Endothelial cell of umbilical vein (primary cell): ENCODE measurements around the gene CNIH4. TPM values are rescaled to one million over a fixed set of nuclear protein-coding genes. Genes with fewer than 3 reads are reported as not detected.

Experiments
- BruUV-seq: library from RNA; stranded (reverse); fragments of 400-500 nt; replicated peaks from 2 replicates; lab custom pipeline; 2021; lab: Mats Ljungman, UMichigan
- CTCF ChIA-PET: fragments of 300-600, 350-600 bp; sonication (Branson Sonifier 250); formaldehyde crosslinking; loops from one replicate; lab custom pipeline; 2021; ENCODE audit warnings: antibody characterized with exemption, inconsistent platforms; lab: Charles Lee
- POLR2A ChIA-PET: fragments of 300-600, 350-600 bp; sonication (Branson Sonifier 250); formaldehyde crosslinking; loops from one replicate; lab custom pipeline; 2021; ENCODE audit warnings: antibody characterized with exemption, inconsistent platforms; lab: Charles Lee
- DNase-seq: peaks from one replicate; pipeline ENCODE4 v3.0.0-alpha.2; 2011; ENCODE audit warnings: low read depth, low spot score
- FAIRE-seq: peaks from 2 replicates; lab custom pipeline; 2011; peaks lifted over from hg19 to GRCh38; lab: Jason Lieb, UNC
- H2AFZ ChIP-seq: 2 replicates; pipeline ENCODE4 v1.6.0; 2012; ENCODE audit warnings: low read depth, low read length, control low read depth, inconsistent platforms
- H3K27ac ChIP-seq: 2 replicates; pipeline ENCODE4 v1.5.1; 2011; ENCODE audit warnings: low read depth, mild to moderate bottlenecking, control low read depth, low read length, moderate library complexity; ENCODE audit not compliant: insufficient read depth
- H3K27me3 ChIP-seq, 2 experiments: 2 replicates each; pipeline versions ENCODE4 v1.6.0 to v1.6.1; 2011; ENCODE audit warnings: low read length in 2 of 2, mixed read lengths in 1 of 2; ENCODE audit not compliant: control insufficient read depth in 2 of 2, insufficient read depth in 2 of 2
- H3K36me3 ChIP-seq, 2 experiments: 2 replicates in 1 of 2; 3 replicates in 1 of 2; pipeline ENCODE4 v1.5.1; 2011; ENCODE audit warnings: low read length in 2 of 2, mild to moderate bottlenecking in 1 of 2, moderate library complexity in 1 of 2; ENCODE audit not compliant: control insufficient read depth in 2 of 2, insufficient read depth in 2 of 2; ENCODE audit errors: extremely low read depth in 1 of 2
- H3K4me1 ChIP-seq: 3 replicates; pipeline ENCODE4 v1.5.1; 2011; ENCODE audit warnings: mild to moderate bottlenecking, low read length; ENCODE audit not compliant: control insufficient read depth, insufficient read depth; ENCODE audit errors: extremely low read depth
- H3K4me2 ChIP-seq: 2 replicates; pipeline ENCODE4 v1.6.1; 2011; ENCODE audit warnings: low read length, control low read depth, mixed read lengths; ENCODE audit not compliant: insufficient read depth
- H3K4me3 ChIP-seq, 3 experiments: fragments of 200-600 bp in 1 of 3; sonication (generic), shearing (Covaris generic) in 1 of 3; replicated peaks in 1 of 3; 2 replicates each; pipeline ENCODE4 v1.5.1; 2011 to 2016; ENCODE audit warnings: control low read depth in 3 of 3, low read length in 3 of 3, mild to moderate bottlenecking in 2 of 3, inconsistent platforms in 1 of 3, low read depth in 1 of 3, moderate library complexity in 1 of 3; ENCODE audit not compliant: insufficient read depth in 1 of 3
- H3K79me2 ChIP-seq: 2 replicates; pipeline ENCODE4 v1.6.0; 2012; ENCODE audit warnings: low read length, inconsistent platforms; ENCODE audit not compliant: control insufficient read depth, insufficient read depth
- H3K9ac ChIP-seq: replicated peaks from 2 replicates; pipeline ENCODE3; 2011; ENCODE audit warnings: low read length, control low read depth; ENCODE audit not compliant: insufficient read depth; ENCODE audit errors: extremely low read depth
- H3K9me1 ChIP-seq: replicated peaks from 3 replicates; pipeline ENCODE4 v1.6.0; 2011; ENCODE audit warnings: mild to moderate bottlenecking, low read length; ENCODE audit not compliant: control insufficient read depth, insufficient read depth; ENCODE audit errors: extremely low read depth
- H3K9me3 ChIP-seq: replicated peaks from 2 replicates; pipeline ENCODE4 v1.5.1; 2012; ENCODE audit warnings: low read length, inconsistent platforms; ENCODE audit not compliant: control insufficient read depth, insufficient read depth
- H4K20me1 ChIP-seq: replicated peaks from 2 replicates; pipeline ENCODE3; 2011; ENCODE audit warnings: mild to moderate bottlenecking, low read length; ENCODE audit not compliant: control insufficient read depth, insufficient read depth; ENCODE audit errors: extremely low read depth
- CTCF ChIP-seq, 2 donors: IDR thresholded peaks; 1 replicate in 1 of 2; 2 replicates in 1 of 2; pipeline ENCODE4 v1.5.1; 2011; ENCODE audit warnings: low read length in 2 of 2, mild to moderate bottlenecking in 2 of 2, moderate library complexity in 2 of 2, control low read depth in 1 of 2, inconsistent platforms in 1 of 2, low read depth in 1 of 2; ENCODE audit not compliant: insufficient read depth in 1 of 2; ENCODE audit errors: extremely low read depth in 1 of 2
- EZH2 ChIP-seq: IDR thresholded peaks from 2 replicates; pipeline ENCODE4 v1.6.1; 2012; ENCODE audit warnings: borderline replicate concordance, low read depth, mild to moderate bottlenecking, moderate library complexity, low read length, inconsistent platforms; ENCODE audit not compliant: severe bottlenecking
- FOS ChIP-seq: IDR thresholded peaks from 2 replicates; pipeline ENCODE4 v1.6.1; 2011; ENCODE audit warnings: mild to moderate bottlenecking, low read length, moderate library complexity, borderline replicate concordance; ENCODE audit not compliant: insufficient read depth
- GATA2 ChIP-seq: IDR thresholded peaks from 2 replicates; pipeline ENCODE4 v1.7.0; 2011; ENCODE audit warnings: low read depth, mild to moderate bottlenecking, moderate library complexity, mixed read lengths, low read length; ENCODE audit not compliant: insufficient read length, insufficient read depth
- JUN ChIP-seq: IDR thresholded peaks from 2 replicates; pipeline ENCODE4 v1.6.1; 2011; ENCODE audit warnings: borderline replicate concordance, low read depth; ENCODE audit not compliant: insufficient read length, insufficient read depth
- MYC ChIP-seq: IDR thresholded peaks from one replicate; pipeline ENCODE4 v1.6.1; 2011; ENCODE audit warnings: mild to moderate bottlenecking, low read depth, low read length
- POLR2A ChIP-seq: IDR thresholded peaks from 2 replicates; pipeline ENCODE4 v1.6.1; 2012; ENCODE audit warnings: low read depth, mild to moderate bottlenecking, control low read depth, low read length
- POLR2AphosphoS5 ChIP-seq: IDR thresholded peaks from 2 replicates; pipeline ENCODE4 v1.6.1; 2012; ENCODE audit warnings: low read depth, mild to moderate bottlenecking, control low read depth, low read length, moderate library complexity; ENCODE audit not compliant: insufficient read depth
- dilution Hi-C: fragments of 300-500 bp; cut with MboI; formaldehyde crosslinking; loops from one replicate; pipeline ENCODE4 v1.15.0; 2019; ENCODE audit warnings: low sequenced_read_pairs; ENCODE audit not compliant: extremely low pct_ligation_motif_present
- intact Hi-C: fragments of 100-400 bp; cut with micrococcal nuclease; formaldehyde crosslinking; loops from one replicate; pipeline ENCODE4 v1.10.0; 2022
- polyA plus RNA-seq, 4 experiments: library from polyadenylated mRNA; depleted of rRNA in 3 of 4; stranded (reverse) in 3 of 4; unstranded in 1 of 4; fragments of >200 nt; gene quantifications; 2 replicates each; pipeline versions ENCODE4 v1.2.1 to v1.2.3, GENCODE V29; 2011 to 2012; ENCODE audit warnings: missing spikeins in 1 of 4
- total RNA-seq: library from RNA; stranded (reverse); gene quantifications from 2 replicates; pipeline ENCODE4 v1.2.3, GENCODE V29; 2021
- TF ChIP-seq, protein P1 (sequence below): IDR thresholded peaks from 2 replicates; pipeline ENCODE4 v1.6.1; 2011; ENCODE audit not compliant: insufficient read depth, insufficient read length

The CNIH4 gene
- total and polyA plus RNA-seq, 2 donors (not counting 3 experiments of a cell fraction or from before 2014, with no cell fraction given): 74.9 to 118 TPM

DNA sequence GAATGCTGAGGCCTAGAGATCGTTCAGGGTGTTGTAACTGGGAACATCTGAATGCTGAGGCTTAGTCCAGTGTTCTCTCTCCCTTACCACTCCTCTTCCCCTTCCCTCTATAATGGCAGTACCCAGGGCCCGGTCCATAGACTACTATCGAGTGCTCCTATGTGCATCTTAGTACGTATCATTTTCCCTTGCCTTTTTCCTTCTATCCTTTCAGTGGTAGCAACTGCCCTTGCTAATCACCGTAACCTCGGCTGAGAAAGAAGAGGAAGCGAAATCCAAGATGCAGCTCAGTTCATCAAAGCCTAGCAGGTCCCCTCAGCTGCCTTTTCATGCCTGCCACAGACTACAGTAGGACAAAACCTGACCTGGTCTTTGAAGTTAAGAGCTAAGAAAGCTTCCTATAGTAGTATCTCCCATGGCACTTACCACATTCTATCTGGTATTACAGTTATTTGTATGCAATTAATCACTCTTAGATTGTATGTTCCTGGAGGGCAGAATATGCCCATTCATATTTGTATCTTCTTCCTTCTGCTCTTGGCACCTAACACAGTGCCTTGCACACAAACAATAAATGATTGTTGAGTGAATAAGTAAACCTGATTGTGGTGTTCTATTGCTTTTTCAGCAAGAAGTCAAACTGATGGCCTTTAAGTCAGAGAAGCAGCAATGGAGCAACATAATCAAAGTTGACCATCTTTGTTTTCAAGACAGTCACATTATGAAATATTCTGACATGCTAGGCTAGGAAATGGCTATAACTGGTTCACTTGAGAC, 22.4 kb downstream of the CNIH4 start:
- H3K9me1 ChIP-seq: no peaks in the 10 kb centered on the region
- peaks cover 3% of the 10 kb centered on the region for H3K79me2 ChIP-seq
- no TSS peak for BruUV-seq
- ChIA-PET POLR2A (no interaction called here), CTCF (interaction anchor here (1.1 to 1.9 kb wide), 2 partner anchors 263 to 544 kb away, joined by 3 to 5 read pairs; no protein-coding TSS in a partner anchor)
- H3K9me3 ChIP-seq: no peaks in the 10 kb centered on the region
- H3K27me3 ChIP-seq: no peaks in the 10 kb centered on the region
- no peak overlapping the region for H3K9ac ChIP-seq
- H3K36me3 ChIP-seq: peaks cover 9 to 10% of the 10 kb centered on the region in 2 experiments
- H3K27ac ChIP-seq: no peak overlapping the region
- H4K20me1 ChIP-seq: no peaks in the 10 kb centered on the region
- no peak for FAIRE-seq
- no peak overlapping the region for H3K4me2 ChIP-seq
- no peaks in the 10 kb centered on the region for H3K4me1 ChIP-seq
- intact Hi-C loops (no loop called here), dilution Hi-C loops (no loop called here)
- no peak overlapping the region for H3K4me3 ChIP-seq
- H2AFZ ChIP-seq: no peak overlapping the region
- DNase-seq: no peak
- TF ChIP-seq EZH2: no peak
- TF ChIP-seq GATA2: no peak
- no peak for TF ChIP-seq POLR2AphosphoS5
- TF ChIP-seq, protein P1, sequence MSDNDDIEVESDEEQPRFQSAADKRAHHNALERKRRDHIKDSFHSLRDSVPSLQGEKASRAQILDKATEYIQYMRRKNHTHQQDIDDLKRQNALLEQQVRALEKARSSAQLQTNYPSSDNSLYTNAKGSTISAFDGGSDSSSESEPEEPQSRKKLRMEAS: no peak
- TF ChIP-seq CTCF (IDR thresholded peaks at IDR 0.05; ENCODE audit: extremely low read depth in 1 of 2, insufficient read depth in 1 of 2, low read depth in 1 of 2, low read length in 2 of 2): no peak
- TF ChIP-seq FOS: no peak
- no peak for TF ChIP-seq JUN
- TF ChIP-seq MYC: no peak
- no peak for TF ChIP-seq POLR2A
